ENCODE data around the gene DDIT3.
"Not testable (repeated sequence)": the region's sequence is repeated elsewhere in the genome, so short reads cannot be mapped to it uniquely, and the experiment has no call there.

The DDIT3 gene

GRCh38 chr12:57500213-57500612 is 20.1 kb downstream of the DDIT3 start:
- FAIRE-seq (no peak), DNase-seq (ENCODE audit: insufficient read length) (no peak)
- no peak for TF ChIP-seq TAF1 (IDR thresholded peaks at IDR 0.05; ENCODE audit: borderline replicate concordance, low read depth, low read length)
- no peak for TF ChIP-seq POLR2A (IDR thresholded peaks at IDR 0.05; ENCODE audit: low read depth, low read length)
- no peak for TF ChIP-seq POLR2AphosphoS5 (IDR thresholded peaks at IDR 0.05; ENCODE audit: low read depth, low read length)

GRCh38 chr12:57498571-57498970 is 21.7 kb downstream of the DDIT3 start:
- DNase-seq (ENCODE audit: insufficient read length): no peak
- TF ChIP-seq POLR2AphosphoS5 (IDR thresholded peaks at IDR 0.05; ENCODE audit: low read depth, low read length) (no peak), TAF1 (IDR thresholded peaks at IDR 0.05; ENCODE audit: borderline replicate concordance, low read depth, low read length) (no peak), POLR2A (IDR thresholded peaks at IDR 0.05; ENCODE audit: low read depth, low read length) (no peak)
- FAIRE-seq: no peak

- TF ChIP-seq TAF1 (IDR thresholded peaks at IDR 0.05; ENCODE audit: borderline replicate concordance, low read depth, low read length): no peak
- no peak; the same call in 1 of the 2 replicates for TF ChIP-seq POLR2A (IDR thresholded peaks at IDR 0.05; ENCODE audit: low read depth, low read length)
- no peak for TF ChIP-seq POLR2AphosphoS5 (IDR thresholded peaks at IDR 0.05; ENCODE audit: low read depth, low read length)
- FAIRE-seq: no peak
Observed at GRCh38 chr12:57498132-57498502, 22.2 kb downstream of the DDIT3 start.

GRCh38 chr12:57497223-57498131 is 22.8 kb downstream of the DDIT3 start:
- no peak for DNase-seq (ENCODE audit: insufficient read length)
- no peak for FAIRE-seq
- TF ChIP-seq TAF1 (IDR thresholded peaks at IDR 0.05; ENCODE audit: borderline replicate concordance, low read depth, low read length): no peak
- TF ChIP-seq POLR2A (IDR thresholded peaks at IDR 0.05; ENCODE audit: low read depth, low read length): peak; percentile 15; the same call in 1 of the 2 replicates
- no peak for TF ChIP-seq POLR2AphosphoS5 (IDR thresholded peaks at IDR 0.05; ENCODE audit: low read depth, low read length)

More at GRCh38 chr12:57498132-57498502, 22.2 kb downstream of the DDIT3 start:
- no peak for DNase-seq (ENCODE audit: insufficient read length)

GRCh38 chr12:57496822-57497221 is 23.5 kb downstream of the DDIT3 start:
- no peak for DNase-seq (ENCODE audit: insufficient read length)
- no peak for TF ChIP-seq POLR2AphosphoS5 (IDR thresholded peaks at IDR 0.05; ENCODE audit: low read depth, low read length)
- no peak for TF ChIP-seq TAF1 (IDR thresholded peaks at IDR 0.05; ENCODE audit: borderline replicate concordance, low read depth, low read length)
- no peak for TF ChIP-seq POLR2A (IDR thresholded peaks at IDR 0.05; ENCODE audit: low read depth, low read length)
- no peak for FAIRE-seq

- FAIRE-seq; DNase-seq (ENCODE audit: insufficient read length): not testable (repeated sequence)
Observed at GRCh38 chr12:57495051-57495701, 25.1 kb downstream of the DDIT3 start.

GRCh38 chr12:57491393-57492280 is 28.7 kb downstream of the DDIT3 start:
- FAIRE-seq: no peak
- TF ChIP-seq TAF1 (IDR thresholded peaks at IDR 0.05; ENCODE audit: borderline replicate concordance, low read depth, low read length): no peak
- TF ChIP-seq POLR2AphosphoS5 (IDR thresholded peaks at IDR 0.05; ENCODE audit: low read depth, low read length): no peak

GRCh38 chr12:57490126-57490525 is 30.2 kb downstream of the DDIT3 start:
- FAIRE-seq: no peak
- no peak for TF ChIP-seq TAF1 (IDR thresholded peaks at IDR 0.05; ENCODE audit: borderline replicate concordance, low read depth, low read length)
- no peak for TF ChIP-seq POLR2A (IDR thresholded peaks at IDR 0.05; ENCODE audit: low read depth, low read length)
- TF ChIP-seq POLR2AphosphoS5 (IDR thresholded peaks at IDR 0.05; ENCODE audit: low read depth, low read length): no peak
- DNase-seq (ENCODE audit: insufficient read length): no peak

More at GRCh38 chr12:57491393-57492280, 28.7 kb downstream of the DDIT3 start:
- no peak for DNase-seq (ENCODE audit: insufficient read length)

- FAIRE-seq (no peak), DNase-seq (ENCODE audit: insufficient read length) (no peak)
- TF ChIP-seq POLR2A (IDR thresholded peaks at IDR 0.05; ENCODE audit: low read depth, low read length) (no peak), POLR2AphosphoS5 (IDR thresholded peaks at IDR 0.05; ENCODE audit: low read depth, low read length) (no peak), TAF1 (IDR thresholded peaks at IDR 0.05; ENCODE audit: borderline replicate concordance, low read depth, low read length) (no peak)
Observed at GRCh38 chr12:57489157-57489641, 31.1 kb downstream of the DDIT3 start.

- FAIRE-seq (no peak), DNase-seq (ENCODE audit: insufficient read length) (no peak)
- TF ChIP-seq POLR2AphosphoS5 (IDR thresholded peaks at IDR 0.05; ENCODE audit: low read depth, low read length) (no peak), POLR2A (IDR thresholded peaks at IDR 0.05; ENCODE audit: low read depth, low read length) (no peak), TAF1 (IDR thresholded peaks at IDR 0.05; ENCODE audit: borderline replicate concordance, low read depth, low read length) (no peak)
Observed at GRCh38 chr12:57488402-57489156, 31.7 kb downstream of the DDIT3 start.

All from GM12892 (cell line).